PC-9 (cell line): ENCODE data around the gene EEPD1. TPM values are rescaled to one million over a fixed set of nuclear protein-coding genes. Genes with fewer than 3 reads are reported as not detected.

Experiments
- BruUV-seq: library from RNA; stranded (reverse); fragments of 400-500 nt; replicated peaks from 2 replicates; lab custom pipeline; 2021; lab: Mats Ljungman, UMichigan
- CTCF ChIA-PET: fragments of 300-600 bp; sonication (Branson Sonifier 250); formaldehyde crosslinking; loops from one replicate; lab custom pipeline; 2022; ENCODE audit warnings: antibody characterized with exemption; lab: Charles Lee
- POLR2A ChIA-PET: fragments of 300-600 bp; sonication (Branson Sonifier 250); formaldehyde crosslinking; loops from one replicate; lab custom pipeline; 2022; ENCODE audit warnings: antibody characterized with exemption; ENCODE audit not compliant: unreplicated experiment; lab: Charles Lee
- DNase-seq, 2 experiments: peaks; one replicate each; pipeline versions ENCODE4 v3.0.0 to v3.0.0-alpha.2; 2015 to 2022; ENCODE audit warnings: mixed read lengths in 1 of 2
- H2AFZ ChIP-seq: fragments of 200-600 bp; sonication (generic); 2 replicates; pipeline ENCODE4 v1.8.1; 2017; ENCODE audit warnings: antibody characterized with exemption
- H3F3A ChIP-seq: fragments of 200-600 bp; sonication (generic); 2 replicates; pipeline ENCODE4 v1.8.1; 2017; ENCODE audit warnings: antibody characterized with exemption, mild to moderate bottlenecking, low read depth; ENCODE audit not compliant: insufficient read depth
- H3K27ac ChIP-seq: fragments of 200-600 bp; sonication (generic); 2 replicates; pipeline ENCODE4 v1.6.1; 2016; ENCODE audit warnings: mixed run types
- H3K27me3 ChIP-seq: fragments of 200-600 bp; sonication (generic); 2 replicates; pipeline ENCODE4 v1.6.1; 2016; ENCODE audit warnings: low read depth, mixed run types; ENCODE audit not compliant: insufficient read depth
- H3K36me3 ChIP-seq: fragments of 200-600 bp; sonication (generic); 2 replicates; pipeline ENCODE4 v1.6.1; 2016; ENCODE audit warnings: low read depth, mixed run types
- H3K4me1 ChIP-seq: fragments of 200-600 bp; sonication (generic); replicated peaks from 2 replicates; pipeline ENCODE4 v1.6.1; 2016; ENCODE audit warnings: mixed run types; ENCODE audit not compliant: insufficient read depth
- H3K4me2 ChIP-seq: fragments of 200-600 bp; sonication (generic); 2 replicates; pipeline ENCODE4 v1.6.1; 2017; ENCODE audit warnings: mixed run types
- H3K4me3 ChIP-seq: fragments of 200-600 bp; sonication (generic); 2 replicates; pipeline ENCODE4 v1.6.1; 2016; ENCODE audit warnings: mixed run types
- H3K79me2 ChIP-seq: fragments of 200-600 bp; sonication (generic); 2 replicates; pipeline ENCODE4 v1.6.1; 2017; ENCODE audit warnings: low read depth, mixed run types
- H3K9me2 ChIP-seq: fragments of 200-600 bp; sonication (generic); 2 replicates; pipeline ENCODE4 v1.8.1; 2017; ENCODE audit warnings: mild to moderate bottlenecking; ENCODE audit not compliant: insufficient read depth
- H3K9me3 ChIP-seq: fragments of 200-600 bp; sonication (generic); 2 replicates; pipeline ENCODE4 v1.8.1; 2016; ENCODE audit warnings: low read depth; ENCODE audit not compliant: insufficient read depth
- H4K20me1 ChIP-seq: fragments of 200-600 bp; sonication (generic); 2 replicates; pipeline ENCODE4 v1.8.1; 2017; ENCODE audit not compliant: insufficient read depth
- EZH2 ChIP-seq: fragments of 200-600 bp; sonication (generic); IDR thresholded peaks from 2 replicates; pipeline ENCODE4 v1.8.0; 2017; ENCODE audit warnings: antibody characterized with exemption, low read depth
- intact Hi-C: fragments of 100-400 bp; cut with micrococcal nuclease; formaldehyde crosslinking; loops from one replicate; pipeline ENCODE4 v1.10.0; 2022; ENCODE audit not compliant: unreplicated experiment
- total RNA-seq: library from RNA; stranded (reverse); gene quantifications from 2 replicates; pipeline ENCODE4 v1.2.3, GENCODE V29; 2021
- TF ChIP-seq, protein P1 (sequence below): fragments of 200-600 bp; sonication (generic); conservative IDR thresholded peaks from 2 replicates; pipeline ENCODE4 v1.6.1; 2017; ENCODE audit warnings: mixed run types, antibody characterized with exemption, mild to moderate bottlenecking, moderate library complexity

Gene EEPD1
- total RNA-seq, 1 experiment from 2014 or later, result 6.0 TPM

- CTCF ChIA-PET, result interaction anchor here (0.7 kb wide), 1 partner anchor 41 kb away, joined by 3 read pairs; no protein-coding TSS in a partner anchor
Measured at GRCh38 chr7:36295090-36295489, 142.0 kb downstream of the EEPD1 start.

GRCh38 chr7:36296284-36296683, 143.2 kb downstream of the EEPD1 start:
- Histone ChIP-seq H3K4me2 (no peak overlapping the region), H4K20me1 (no peaks in the 10 kb centered on the region), H3K9me2 (no peaks in the 10 kb centered on the region), H3K27me3 (no peaks in the 10 kb centered on the region), H3K27ac (no peak overlapping the region), H3K4me1 (peaks cover 10% of the 10 kb centered on the region), H3K36me3 (peaks cover 12% of the 10 kb centered on the region; the same call in 1 of the 2 replicates), H3K9me3 (no peaks in the 10 kb centered on the region), H3F3A (peaks cover under 1% of the 10 kb centered on the region; the same call in 1 of the 2 replicates), H3K79me2 (no peaks in the 10 kb centered on the region), H3K4me3 (no peak overlapping the region), H2AFZ (no peak overlapping the region)
- TF ChIP-seq, protein P1, sequence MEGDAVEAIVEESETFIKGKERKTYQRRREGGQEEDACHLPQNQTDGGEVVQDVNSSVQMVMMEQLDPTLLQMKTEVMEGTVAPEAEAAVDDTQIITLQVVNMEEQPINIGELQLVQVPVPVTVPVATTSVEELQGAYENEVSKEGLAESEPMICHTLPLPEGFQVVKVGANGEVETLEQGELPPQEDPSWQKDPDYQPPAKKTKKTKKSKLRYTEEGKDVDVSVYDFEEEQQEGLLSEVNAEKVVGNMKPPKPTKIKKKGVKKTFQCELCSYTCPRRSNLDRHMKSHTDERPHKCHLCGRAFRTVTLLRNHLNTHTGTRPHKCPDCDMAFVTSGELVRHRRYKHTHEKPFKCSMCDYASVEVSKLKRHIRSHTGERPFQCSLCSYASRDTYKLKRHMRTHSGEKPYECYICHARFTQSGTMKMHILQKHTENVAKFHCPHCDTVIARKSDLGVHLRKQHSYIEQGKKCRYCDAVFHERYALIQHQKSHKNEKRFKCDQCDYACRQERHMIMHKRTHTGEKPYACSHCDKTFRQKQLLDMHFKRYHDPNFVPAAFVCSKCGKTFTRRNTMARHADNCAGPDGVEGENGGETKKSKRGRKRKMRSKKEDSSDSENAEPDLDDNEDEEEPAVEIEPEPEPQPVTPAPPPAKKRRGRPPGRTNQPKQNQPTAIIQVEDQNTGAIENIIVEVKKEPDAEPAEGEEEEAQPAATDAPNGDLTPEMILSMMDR, result no peak
- TF ChIP-seq EZH2, result no peak
- no TSS peak for BruUV-seq
- no peak for DNase-seq
- intact Hi-C loops, result no loop called here
- ChIA-PET CTCF (no interaction called here), POLR2A (no interaction called here)

More at GRCh38 chr7:36295090-36295489, 142.0 kb downstream of the EEPD1 start:
- Histone ChIP-seq H3K79me2 (no peaks in the 10 kb centered on the region), H2AFZ (no peak overlapping the region), H3K9me3 (no peaks in the 10 kb centered on the region), H3K4me2 (no peak overlapping the region), H3K36me3 (peaks cover 12% of the 10 kb centered on the region; the same call in 1 of the 2 replicates), H3K27me3 (no peaks in the 10 kb centered on the region), H3K4me3 (no peak overlapping the region), H3K27ac (no peak overlapping the region), H3K4me1 (peaks cover 21% of the 10 kb centered on the region), H4K20me1 (no peaks in the 10 kb centered on the region), H3F3A (peaks cover 13% of the 10 kb centered on the region; the same call in 1 of the 2 replicates), H3K9me2 (no peaks in the 10 kb centered on the region)
- BruUV-seq, result no TSS peak
- intact Hi-C loops, result no loop called here
- peak in 1 of 2 experiments; percentile 56 for DNase-seq
- POLR2A ChIA-PET, result no interaction called here
- TF ChIP-seq, protein P1, result no peak
- TF ChIP-seq EZH2, result no peak

DNA sequence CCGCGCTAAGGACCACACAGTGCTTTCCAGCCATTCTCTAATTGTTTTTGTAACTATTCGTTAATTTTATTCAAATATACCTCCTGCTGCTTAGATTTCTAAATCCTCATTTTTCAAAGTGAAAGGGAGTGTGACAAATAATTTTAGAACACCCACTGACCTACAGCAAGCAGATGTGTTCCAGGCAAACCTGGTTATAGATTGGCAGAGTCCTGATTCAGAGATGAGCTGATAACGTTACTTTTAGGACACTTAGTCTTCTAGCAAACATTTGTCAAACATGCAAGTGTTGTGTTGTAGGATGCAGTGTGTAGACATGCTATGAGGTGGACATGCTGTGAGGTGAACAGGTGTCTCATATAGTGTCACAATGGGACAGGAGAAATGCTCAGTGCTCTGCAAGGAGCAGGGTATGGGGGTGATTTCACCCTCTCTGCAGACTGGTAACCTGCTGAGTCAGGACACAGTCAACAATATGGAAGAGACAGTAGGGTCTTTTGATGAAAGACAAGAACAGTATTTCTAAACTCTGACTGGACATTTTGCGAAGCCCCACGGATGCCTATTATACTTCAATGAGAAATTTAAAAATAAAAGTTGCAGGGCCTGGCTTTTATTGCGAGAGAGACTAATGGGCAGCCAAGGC, 144.4 kb downstream of the EEPD1 start:
- no peaks in the 10 kb centered on the region for H4K20me1 ChIP-seq
- H3K9me3 ChIP-seq, result no peaks in the 10 kb centered on the region
- CTCF ChIA-PET, result no interaction called here
- no peaks in the 10 kb centered on the region for H3K79me2 ChIP-seq
- no peak for DNase-seq
- H3K27me3 ChIP-seq, result no peaks in the 10 kb centered on the region
- H3K9me2 ChIP-seq, result no peaks in the 10 kb centered on the region
- BruUV-seq, result no TSS peak
- peaks cover 5% of the 10 kb centered on the region for H3F3A ChIP-seq
- H3K36me3 ChIP-seq, result peaks cover 12% of the 10 kb centered on the region; the same call in 1 of the 2 replicates
- peaks cover 8% of the 10 kb centered on the region for H3K4me1 ChIP-seq
- no peak overlapping the region for H3K27ac ChIP-seq
- no peak overlapping the region for H3K4me3 ChIP-seq
- intact Hi-C loops, result no loop called here
- H2AFZ ChIP-seq, result no peak overlapping the region
- H3K4me2 ChIP-seq, result no peak overlapping the region
- TF ChIP-seq EZH2, result no peak
- TF ChIP-seq, protein P1, result no peak
- POLR2A ChIA-PET, result no interaction called here
